Nephron progenitor cell (in vitro differentiated cells): ENCODE data around the gene ZNF75A.

Experiments used
- DNase-seq: peaks from one replicate; pipeline ENCODE4 v3.0.0; 2021
- H3K27ac Mint-ChIP-seq: 2 replicates; pipeline ENCODE4 v1.8.0; 2021; ENCODE audit warnings: mild to moderate bottlenecking, moderate library complexity, mixed read lengths
- H3K27me3 Mint-ChIP-seq: 2 replicates; pipeline ENCODE4 v1.8.0; 2021; ENCODE audit warnings: mild to moderate bottlenecking, low read depth, mixed read lengths; ENCODE audit not compliant: poor library complexity
- H3K36me3 Mint-ChIP-seq: 2 replicates; pipeline ENCODE4 v1.8.0; 2021; ENCODE audit warnings: low read depth, mixed read lengths
- H3K4me1 Mint-ChIP-seq: 2 replicates; pipeline ENCODE4 v1.8.0; 2021; ENCODE audit warnings: mixed read lengths
- H3K4me3 Mint-ChIP-seq: 2 replicates; pipeline ENCODE4 v1.8.0; 2021; ENCODE audit warnings: mild to moderate bottlenecking, moderate library complexity, mixed read lengths
- H3K9me3 Mint-ChIP-seq: 2 replicates; pipeline ENCODE4 v1.8.0; 2021; ENCODE audit warnings: mild to moderate bottlenecking, moderate library complexity, mixed read lengths
- CTCF ChIP-seq: fragments of 200-600 bp; sonication (generic); IDR thresholded peaks from 2 replicates; pipeline ENCODE4 v1.5.0; 2021; ENCODE audit warnings: antibody characterized with exemption

Gene ZNF75A

DNA sequence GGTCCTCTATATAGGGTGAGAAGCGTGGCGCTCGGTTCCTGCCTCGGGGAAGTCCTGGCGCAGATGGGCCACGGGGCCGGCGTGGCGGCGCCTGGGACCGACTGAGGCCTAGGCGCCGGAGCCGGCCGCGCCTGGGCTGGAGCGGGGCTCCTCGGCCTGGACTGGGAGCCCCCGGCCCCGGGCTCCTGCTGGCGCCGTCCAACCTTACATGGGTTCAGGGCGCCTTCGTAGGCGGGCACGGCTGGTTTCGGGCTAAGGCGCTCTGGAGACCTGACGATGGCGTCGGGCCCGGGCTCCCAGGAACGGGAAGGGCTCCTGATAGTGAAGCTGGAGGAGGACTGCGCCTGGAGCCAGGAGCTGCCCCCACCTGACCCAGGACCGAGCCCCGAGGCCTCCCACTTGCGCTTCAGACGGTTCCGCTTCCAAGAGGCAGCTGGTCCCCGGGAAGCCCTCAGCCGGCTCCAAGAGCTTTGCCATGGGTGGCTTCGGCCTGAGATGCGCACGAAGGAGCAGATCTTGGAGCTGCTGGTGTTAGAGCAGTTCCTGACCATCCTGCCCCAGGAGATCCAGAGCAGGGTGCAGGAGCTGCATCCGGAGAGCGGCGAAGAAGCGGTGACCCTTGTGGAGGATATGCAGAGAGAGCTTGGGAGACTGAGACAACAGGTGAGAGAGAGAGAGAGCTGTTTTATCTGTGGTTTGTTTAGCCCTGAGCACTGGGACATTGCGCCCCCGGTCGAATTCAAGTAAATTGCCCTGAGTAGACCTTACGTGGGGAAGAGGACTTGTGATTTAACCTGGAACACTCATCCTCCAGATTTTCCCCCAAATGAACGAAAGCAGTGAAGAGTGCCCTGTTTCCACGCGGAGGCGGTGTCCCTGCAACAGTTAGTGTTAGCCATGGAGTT, 21.5 kb upstream of the ZNF75A start:
- peak; percentile 44 for DNase-seq
- Mint-ChIP-seq H3K36me3 (peaks cover 51% of the 10 kb centered on the region), H3K27me3 (peaks cover 8% of the 10 kb centered on the region), H3K4me3 (peak overlapping the region; percentile 97), H3K4me1 (peaks cover 23% of the 10 kb centered on the region), H3K9me3 (peaks cover 62% of the 10 kb centered on the region), H3K27ac (peak overlapping the region; percentile 100)
- no peak for TF ChIP-seq CTCF

DNA sequence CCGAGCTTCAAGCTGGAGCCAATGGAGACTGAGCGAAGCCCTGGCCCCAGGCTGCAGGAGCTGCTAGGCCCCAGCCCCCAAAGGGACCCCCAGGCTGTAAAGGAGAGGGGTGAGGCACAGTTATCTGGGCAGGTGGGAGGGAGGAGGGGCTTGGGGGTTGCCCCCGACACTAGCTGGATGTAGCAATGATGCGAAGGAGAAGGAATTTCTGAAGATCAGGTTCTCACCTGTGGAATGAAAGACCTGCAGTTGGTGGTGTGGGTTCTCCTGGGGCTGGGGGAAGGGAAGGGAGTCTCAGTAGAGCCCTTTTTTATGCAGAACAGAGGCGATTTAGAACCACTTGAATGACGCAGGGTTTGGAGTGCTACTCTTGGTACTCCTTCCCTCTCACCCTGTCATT, 20.2 kb upstream of the ZNF75A start:
- Mint-ChIP-seq H3K9me3 (peaks cover 72% of the 10 kb centered on the region), H3K4me3 (peak overlapping the region; percentile 97), H3K27ac (no peak overlapping the region), H3K4me1 (peaks cover 23% of the 10 kb centered on the region), H3K27me3 (peaks cover 8% of the 10 kb centered on the region), H3K36me3 (peaks cover 65% of the 10 kb centered on the region)
- no peak for TF ChIP-seq CTCF
- DNase-seq, result no peak

GRCh38 chr16:3289998-3290673, 15.2 kb upstream of the ZNF75A start:
- DNase-seq, result no peak
- Mint-ChIP-seq H3K9me3 (peaks cover 98% of the 10 kb centered on the region), H3K36me3 (peaks cover 98% of the 10 kb centered on the region), H3K27me3 (peaks cover 5% of the 10 kb centered on the region), H3K4me3 (no peak overlapping the region), H3K27ac (no peak overlapping the region), H3K4me1 (peaks cover 1% of the 10 kb centered on the region)
- no peak for TF ChIP-seq CTCF

DNA sequence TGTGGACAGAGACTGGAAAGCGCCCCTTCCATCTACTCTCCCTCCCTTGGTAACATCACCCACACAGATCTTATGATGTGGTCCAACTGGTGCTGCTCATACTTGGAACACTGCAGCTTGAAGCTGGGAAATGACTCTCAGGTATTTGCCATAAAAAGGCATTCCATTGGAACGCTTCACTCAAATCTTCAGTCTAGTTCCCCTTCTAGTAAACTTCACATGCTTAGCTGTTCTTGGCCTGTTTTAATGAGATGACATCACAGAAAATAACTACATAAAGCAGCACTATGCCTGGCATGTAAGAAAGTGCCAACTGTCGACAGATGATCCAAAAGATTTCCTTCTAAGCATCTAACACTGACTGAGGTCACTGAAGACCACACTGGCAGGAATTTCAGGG, 12.7 kb upstream of the ZNF75A start:
- H3K9me3 Mint-ChIP-seq, result peaks cover 94% of the 10 kb centered on the region
- no peak overlapping the region for H3K27ac Mint-ChIP-seq
- H3K36me3 Mint-ChIP-seq, result peaks cover 94% of the 10 kb centered on the region
- no peaks in the 10 kb centered on the region for H3K4me1 Mint-ChIP-seq
- H3K27me3 Mint-ChIP-seq, result peaks cover 5% of the 10 kb centered on the region
- no peak overlapping the region for H3K4me3 Mint-ChIP-seq
- TF ChIP-seq CTCF, result no peak
- DNase-seq, result no peak

GRCh38 chr16:3295209-3295608, 10.1 kb upstream of the ZNF75A start:
- Mint-ChIP-seq H3K27ac (no peak overlapping the region), H3K4me3 (no peak overlapping the region), H3K36me3 (peaks cover 93% of the 10 kb centered on the region), H3K27me3 (peaks cover 5% of the 10 kb centered on the region), H3K4me1 (no peaks in the 10 kb centered on the region), H3K9me3 (peaks cover 92% of the 10 kb centered on the region)
- TF ChIP-seq CTCF, result no peak
- DNase-seq, result no peak
